ENCODE data around the gene PIGU.

- TF ChIP-seq CTCF (conservative IDR thresholded peaks at IDR 0.05; ENCODE audit: low read length) (no peak), EZH2phosphoT487 (IDR thresholded peaks at IDR 0.05; ENCODE audit: borderline replicate concordance, low read depth, low read length) (no peak)
Observed at GRCh38 chr20:34574861-34575260, 102.0 kb downstream of the PIGU start.

All from OCI-LY7 (cell line).